Measurements from ENCODE around the gene SFT2D2. TPM values are rescaled to one million over a fixed set of nuclear protein-coding genes. Genes with fewer than 3 reads are reported as not detected.

SFT2D2 gene
- total RNA-seq, 2 experiments from 2014 or later = 33.1 to 35.3 TPM

DNA sequence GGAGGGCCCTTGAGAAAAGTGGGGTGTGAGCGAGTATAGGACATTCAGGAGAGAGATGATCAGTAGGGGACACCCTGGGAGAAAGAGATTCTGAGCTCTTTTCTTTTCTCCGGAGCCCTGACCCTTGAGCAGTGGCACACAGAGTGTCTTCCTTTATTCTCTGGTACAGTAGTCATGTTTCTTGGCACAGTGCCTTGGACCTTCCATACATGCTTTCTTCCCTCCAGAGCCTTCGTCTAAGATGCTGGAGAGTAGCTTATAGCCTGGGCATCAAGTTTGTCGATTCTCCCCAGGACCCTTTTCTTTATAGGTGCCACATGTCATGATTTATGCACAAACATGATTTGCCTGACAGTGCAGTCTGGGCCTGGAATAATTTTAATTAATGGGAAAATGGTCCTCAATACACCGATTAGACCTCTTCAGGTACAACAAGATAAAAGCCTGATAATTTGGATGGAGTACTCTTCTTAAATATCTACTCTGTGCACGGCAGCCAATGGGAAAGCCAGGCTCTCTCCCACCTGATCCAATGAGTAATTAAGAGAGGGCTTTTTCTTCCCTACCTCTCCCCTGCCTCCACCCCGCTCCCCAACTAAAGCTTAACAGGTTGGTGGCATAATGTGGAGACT, 54.6 kb downstream of the SFT2D2 start, which contains the start of gene TBX19:
TBX19 (plus strand) TSS at position 582 of the 632 bp plus-strand sequence. CDS start 214 bp downstream, outside the sequence.
- Mint-ChIP-seq H3K36me3 (ENCODE audit: low read depth) (peaks cover 6% of the 10 kb centered on the region), H3K9me3 (peaks cover 3% of the 10 kb centered on the region), H3K27ac (no peak within 1 kb of the TSS), H3K4me1 (ENCODE audit: low read depth) (peaks cover 8% of the 10 kb centered on the region), H3K27me3 (ENCODE audit: low read depth) (no peaks in the 10 kb centered on the region), H3K4me3 (no peak within 1 kb of the TSS)
- DNase-seq = no peak
- intact Hi-C loops (cut with micrococcal nuclease) = no loop called here
- CTCF ChIA-PET = interaction anchor here (1.7 kb wide), 1 partner anchor 198 kb away, joined by 6 read pairs; no protein-coding TSS in a partner anchor

DNA sequence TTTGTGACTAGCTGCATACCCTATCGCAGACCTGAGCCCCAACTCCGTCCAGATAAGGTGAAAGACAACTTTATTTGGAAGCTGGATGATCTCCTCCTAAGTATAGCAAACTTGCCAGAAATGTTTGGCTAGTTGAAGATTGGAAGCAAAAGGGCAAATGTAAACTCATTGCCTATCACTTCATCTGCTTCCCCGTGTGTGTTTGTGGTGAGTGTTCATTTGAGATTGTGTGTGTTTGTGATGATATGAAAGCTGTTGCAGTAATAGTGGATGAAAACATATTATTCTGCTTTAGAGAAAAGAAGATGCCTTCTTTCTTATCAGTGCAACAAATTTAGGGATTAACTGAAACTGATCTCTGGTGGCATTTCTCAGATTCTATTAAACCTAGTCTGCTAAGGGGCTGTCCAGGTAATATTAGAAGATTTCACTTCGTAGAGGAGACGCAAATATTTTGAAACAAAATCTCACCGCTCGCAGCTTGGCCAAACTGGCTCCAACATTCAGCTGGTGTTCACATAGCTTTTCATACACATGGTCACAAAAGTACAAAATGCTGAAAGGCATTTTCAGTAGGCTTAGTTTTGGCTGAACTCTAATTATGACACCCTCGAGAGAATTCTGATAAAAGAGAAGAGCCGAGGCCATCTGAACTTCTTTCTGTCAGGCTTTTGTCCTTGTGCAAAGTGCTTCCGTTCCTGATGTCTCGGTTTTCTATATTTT, 56.0 kb downstream of the SFT2D2 start:
- CTCF ChIA-PET = no interaction called here
- intact Hi-C loops (cut with micrococcal nuclease) = no loop called here
- peaks cover 12% of the 10 kb centered on the region for H3K4me1 Mint-ChIP-seq (ENCODE audit: low read depth)
- no peak for DNase-seq
- no peaks in the 10 kb centered on the region for H3K9me3 Mint-ChIP-seq
- H3K36me3 Mint-ChIP-seq (ENCODE audit: low read depth) = peaks cover 4% of the 10 kb centered on the region
- no peak overlapping the region for H3K27ac Mint-ChIP-seq
- no peak overlapping the region for H3K4me3 Mint-ChIP-seq
- H3K27me3 Mint-ChIP-seq (ENCODE audit: low read depth) = no peaks in the 10 kb centered on the region

DNA sequence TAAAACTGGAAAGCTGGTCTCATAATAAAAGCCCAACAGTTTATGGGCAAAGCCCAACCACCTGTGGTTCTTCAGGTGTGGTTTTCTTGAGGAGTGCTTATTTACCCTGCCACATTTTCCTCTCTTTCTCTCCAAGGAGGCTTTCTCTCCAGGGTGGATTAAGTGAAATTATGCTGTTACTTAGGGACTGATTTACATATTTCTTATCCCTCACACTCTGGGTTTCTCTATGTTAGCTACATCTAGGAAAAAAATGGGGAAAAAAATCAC, 59.7 kb downstream of the SFT2D2 start:
- CTCF ChIA-PET = no interaction called here
- intact Hi-C loops (cut with micrococcal nuclease) = loop anchor here (5.0 kb wide), 1 partner anchor 48 kb away; no protein-coding TSS in a partner anchor
- peaks cover 20% of the 10 kb centered on the region for H3K4me1 Mint-ChIP-seq (ENCODE audit: low read depth)

DNA sequence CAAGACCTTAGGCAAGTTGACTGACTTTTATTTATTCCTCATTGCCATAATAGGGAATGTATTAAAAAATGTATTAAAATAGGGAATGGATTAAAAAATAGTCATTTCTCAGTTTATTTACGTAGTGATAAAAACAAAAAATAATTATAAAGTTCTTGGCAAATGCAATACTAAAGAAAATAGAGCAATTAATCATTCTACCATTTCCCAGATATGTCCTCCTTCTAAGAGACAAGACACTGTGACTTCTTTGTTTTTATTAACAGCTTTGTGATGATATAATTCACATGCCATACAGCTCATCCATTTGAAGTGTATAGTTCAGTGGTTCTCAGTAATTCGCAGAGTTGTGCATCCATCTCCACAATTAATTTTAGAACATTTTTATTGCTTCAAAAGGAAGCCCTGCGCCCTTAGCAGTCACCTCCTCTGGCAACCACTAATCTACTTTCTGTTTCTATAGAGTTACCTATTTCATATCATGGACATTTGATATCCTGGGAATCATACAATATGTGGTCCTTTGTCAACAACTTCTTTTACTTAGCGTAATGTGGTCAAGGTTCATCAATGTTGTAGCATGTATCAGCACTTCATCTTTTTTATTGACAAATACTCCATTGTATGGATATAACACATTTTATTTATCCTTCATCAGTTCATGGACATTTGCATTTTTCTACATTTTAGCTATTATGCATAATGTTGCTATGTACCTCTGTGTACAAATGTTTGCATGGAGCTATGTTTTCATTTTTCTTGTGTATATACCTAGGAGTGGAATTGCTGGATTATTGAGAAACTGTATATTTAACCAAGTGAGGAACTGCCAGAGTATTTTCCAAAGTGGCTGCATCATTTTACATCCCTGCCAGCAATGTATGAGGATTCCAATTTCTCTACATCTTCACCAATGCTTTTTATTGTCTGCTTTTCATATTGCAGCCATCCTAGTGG, 60.4 kb downstream of the SFT2D2 start:
- no peaks in the 10 kb centered on the region for H3K9me3 Mint-ChIP-seq
- H3K36me3 Mint-ChIP-seq (ENCODE audit: low read depth) = no peaks in the 10 kb centered on the region
- no peaks in the 10 kb centered on the region for H3K27me3 Mint-ChIP-seq (ENCODE audit: low read depth)
- no peak overlapping the region for H3K4me3 Mint-ChIP-seq
- intact Hi-C loops (cut with micrococcal nuclease) = loop anchor here (5.0 kb wide), 1 partner anchor 49 kb away; no protein-coding TSS in a partner anchor
- CTCF ChIA-PET = interaction anchor here (1.4 kb wide), 1 partner anchor 57 kb away, joined by 8 read pairs; no protein-coding TSS in a partner anchor
- no peak overlapping the region for H3K27ac Mint-ChIP-seq
- DNase-seq = no peak
- peaks cover 20% of the 10 kb centered on the region for H3K4me1 Mint-ChIP-seq (ENCODE audit: low read depth)

More for the DNA sequence above, 59.7 kb downstream of the SFT2D2 start:
- Mint-ChIP-seq H3K9me3 (no peaks in the 10 kb centered on the region), H3K27me3 (ENCODE audit: low read depth) (no peaks in the 10 kb centered on the region), H3K36me3 (ENCODE audit: low read depth) (no peaks in the 10 kb centered on the region), H3K4me3 (no peak overlapping the region), H3K27ac (no peak overlapping the region)
- no peak for DNase-seq

DNA sequence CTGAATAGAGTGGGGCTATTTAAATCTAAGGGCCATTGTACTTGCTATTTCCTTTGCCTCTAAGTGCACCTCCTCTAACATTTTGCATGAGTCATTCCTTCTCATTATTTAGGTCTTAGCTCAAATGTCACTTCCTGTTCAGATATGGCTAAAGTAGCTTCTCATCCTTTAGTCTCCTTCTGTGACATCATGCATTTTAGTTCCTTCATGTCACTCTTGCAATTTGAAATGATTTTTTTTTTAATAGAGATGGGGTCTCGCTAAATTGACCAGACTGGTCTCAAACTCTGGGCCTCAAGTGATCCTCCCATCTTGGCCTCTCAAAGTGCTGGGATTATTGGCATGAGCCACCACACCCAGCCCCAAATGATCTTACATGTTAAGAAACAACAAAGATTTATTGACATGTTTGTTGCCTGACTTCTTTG, 61.4 kb downstream of the SFT2D2 start:
- no peak for DNase-seq
- Mint-ChIP-seq H3K9me3 (no peaks in the 10 kb centered on the region), H3K36me3 (ENCODE audit: low read depth) (no peaks in the 10 kb centered on the region), H3K27me3 (ENCODE audit: low read depth) (no peaks in the 10 kb centered on the region), H3K4me1 (ENCODE audit: low read depth) (peaks cover 20% of the 10 kb centered on the region), H3K27ac (no peak overlapping the region), H3K4me3 (no peak overlapping the region)
- CTCF ChIA-PET = interaction anchor here (1.4 kb wide), 1 partner anchor 56 kb away, joined by 8 read pairs; no protein-coding TSS in a partner anchor
- intact Hi-C loops (cut with micrococcal nuclease) = loop anchor here (5.0 kb wide), 1 partner anchor 50 kb away; no protein-coding TSS in a partner anchor

DNA sequence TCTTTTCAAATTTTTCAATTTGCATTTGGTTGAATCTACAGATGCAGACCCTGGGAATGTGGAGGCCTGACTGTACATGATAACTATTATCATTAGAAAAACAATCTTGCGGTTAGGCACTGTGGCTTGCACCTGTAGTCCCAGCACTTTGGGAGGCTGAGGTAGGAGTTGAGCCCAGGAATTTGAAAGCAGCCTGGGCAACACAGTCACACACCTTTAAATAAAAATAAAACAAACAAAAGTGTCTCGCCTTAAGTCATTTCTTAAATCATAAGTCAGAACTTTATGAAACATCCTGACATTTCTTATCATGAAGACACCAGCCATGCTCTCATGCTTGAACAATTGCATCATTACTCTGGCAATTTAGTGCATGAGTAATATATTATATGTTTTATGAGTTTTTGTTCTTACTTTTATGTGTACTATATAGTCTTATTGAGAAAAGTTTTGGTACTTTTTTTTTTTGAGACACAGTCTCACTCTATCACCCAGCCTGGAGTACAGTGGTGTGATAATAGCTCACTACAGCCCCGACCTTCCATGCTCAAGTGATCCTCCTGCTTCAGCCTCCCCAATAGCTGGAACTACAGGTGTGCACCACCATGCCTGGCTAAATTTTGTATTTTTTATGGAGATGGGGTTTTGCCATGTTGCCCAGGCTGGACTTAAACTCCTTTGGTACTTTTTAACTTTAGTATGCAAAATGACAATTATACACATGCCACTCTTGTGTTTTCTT, 62.7 kb downstream of the SFT2D2 start:
- no peak overlapping the region for H3K27ac Mint-ChIP-seq
- no peaks in the 10 kb centered on the region for H3K36me3 Mint-ChIP-seq (ENCODE audit: low read depth)
- peaks cover 20% of the 10 kb centered on the region for H3K4me1 Mint-ChIP-seq (ENCODE audit: low read depth)
- CTCF ChIA-PET = no interaction called here
- H3K9me3 Mint-ChIP-seq = no peaks in the 10 kb centered on the region
- intact Hi-C loops (cut with micrococcal nuclease) = loop anchor here (5.0 kb wide), 1 partner anchor 51 kb away; no protein-coding TSS in a partner anchor
- H3K4me3 Mint-ChIP-seq = no peak overlapping the region
- no peak for DNase-seq
- H3K27me3 Mint-ChIP-seq (ENCODE audit: low read depth) = no peaks in the 10 kb centered on the region

DNA sequence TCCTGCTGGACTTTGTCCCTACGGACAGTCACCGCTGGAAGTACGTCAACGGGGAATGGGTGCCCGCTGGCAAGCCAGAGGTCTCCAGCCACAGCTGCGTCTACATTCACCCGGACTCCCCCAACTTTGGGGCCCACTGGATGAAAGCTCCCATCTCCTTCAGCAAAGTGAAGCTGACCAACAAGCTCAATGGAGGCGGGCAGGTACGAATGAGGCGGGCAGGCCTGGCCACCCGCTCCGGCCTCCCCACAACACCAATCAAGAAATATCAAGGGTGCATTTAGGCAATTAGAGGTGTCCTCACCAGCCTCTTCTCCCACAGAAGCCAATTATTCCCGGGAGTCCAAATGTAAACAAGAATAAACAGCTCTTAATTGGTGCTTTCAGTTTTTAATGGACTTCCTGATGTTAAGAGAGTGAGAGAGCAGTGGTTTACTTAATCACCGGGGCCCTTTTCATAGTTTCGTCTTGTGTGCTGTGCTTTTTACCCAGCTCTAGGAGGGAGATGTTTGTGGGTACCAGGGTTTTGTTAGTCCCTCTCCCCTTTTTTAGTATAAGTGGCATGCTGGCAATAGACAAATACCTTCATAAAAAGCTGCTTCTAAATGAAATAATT, 65.5 kb downstream of the SFT2D2 start:
- H3K27me3 Mint-ChIP-seq (ENCODE audit: low read depth) = no peaks in the 10 kb centered on the region
- no peak overlapping the region for H3K27ac Mint-ChIP-seq
- CTCF ChIA-PET = interaction anchor here (0.8 to 1.1 kb wide), 2 partner anchors 56 to 130 kb away, joined by 3 to 4 read pairs; no protein-coding TSS in a partner anchor
- H3K4me1 Mint-ChIP-seq (ENCODE audit: low read depth) = peaks cover 11% of the 10 kb centered on the region
- H3K9me3 Mint-ChIP-seq = no peaks in the 10 kb centered on the region
- H3K36me3 Mint-ChIP-seq (ENCODE audit: low read depth) = peaks cover 1% of the 10 kb centered on the region
- intact Hi-C loops (cut with micrococcal nuclease) = no loop called here
- no peak for DNase-seq
- H3K4me3 Mint-ChIP-seq = no peak overlapping the region

DNA sequence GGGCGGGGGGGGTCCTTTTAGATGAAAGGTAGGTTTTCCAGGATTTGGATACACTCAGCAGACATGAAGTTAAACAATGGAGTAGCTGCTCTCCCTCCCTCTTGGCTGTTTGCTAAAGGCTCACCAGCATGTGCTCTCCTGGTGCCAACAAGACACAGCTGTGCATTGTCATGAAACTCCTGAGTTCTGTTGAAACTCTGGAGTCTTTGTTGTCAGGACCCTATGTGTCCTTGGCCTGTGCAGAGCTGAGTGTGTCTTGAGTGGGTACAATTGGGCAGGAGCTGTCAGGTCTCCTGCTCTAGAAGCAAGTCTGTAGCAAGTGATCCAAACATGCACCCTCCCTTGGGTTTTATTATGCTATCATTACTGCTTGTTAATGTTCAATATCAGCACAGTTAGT, 67.6 kb downstream of the SFT2D2 start:
- Mint-ChIP-seq H3K27me3 (ENCODE audit: low read depth) (no peaks in the 10 kb centered on the region), H3K27ac (no peak overlapping the region), H3K36me3 (ENCODE audit: low read depth) (peaks cover 1% of the 10 kb centered on the region), H3K4me3 (no peak overlapping the region), H3K9me3 (no peaks in the 10 kb centered on the region), H3K4me1 (ENCODE audit: low read depth) (no peaks in the 10 kb centered on the region)
- CTCF ChIA-PET = no interaction called here
- DNase-seq = no peak
- intact Hi-C loops (cut with micrococcal nuclease) = no loop called here

DNA sequence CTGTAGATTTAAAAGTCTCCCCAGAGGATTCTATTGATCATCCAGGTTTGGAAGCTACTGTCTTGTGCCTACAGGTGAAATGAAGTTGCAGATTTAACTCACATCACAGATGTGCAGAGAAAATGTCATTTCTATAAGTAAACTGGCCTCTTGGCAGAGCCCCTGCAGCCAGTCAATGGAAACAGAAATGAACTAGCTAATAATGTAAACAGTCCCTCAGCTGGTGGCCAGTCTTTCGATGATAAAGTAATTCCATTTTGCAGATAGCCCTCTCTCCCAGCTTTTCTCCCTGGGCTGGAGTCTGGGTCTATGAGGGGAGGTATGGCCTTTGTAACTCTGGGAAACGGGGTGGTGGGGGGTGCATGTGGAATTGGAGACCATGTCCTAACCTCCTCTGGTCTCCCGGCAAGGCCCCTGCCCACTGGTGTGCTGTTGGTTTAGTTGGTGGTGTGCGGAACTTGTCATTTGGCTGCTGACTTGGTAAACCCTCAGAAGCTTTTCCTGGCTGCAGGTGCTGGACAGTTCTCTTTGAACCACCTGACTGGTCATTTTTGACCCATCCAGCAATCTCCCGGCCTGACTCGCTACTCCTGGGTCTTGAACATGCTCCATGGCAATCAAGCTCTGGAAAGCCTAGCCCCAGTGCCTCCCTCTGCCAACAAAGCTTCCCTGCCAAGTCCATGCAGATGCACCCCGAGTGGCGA, 69.8 kb downstream of the SFT2D2 start:
- intact Hi-C loops (cut with micrococcal nuclease) = no loop called here
- CTCF ChIA-PET = interaction anchor here (0.8 kb wide), 1 partner anchor 209 kb away, joined by 6 read pairs; no protein-coding TSS in a partner anchor
- H3K36me3 Mint-ChIP-seq (ENCODE audit: low read depth) = peaks cover 1% of the 10 kb centered on the region
- no peaks in the 10 kb centered on the region for H3K9me3 Mint-ChIP-seq
- no peak overlapping the region for H3K27ac Mint-ChIP-seq
- DNase-seq = no peak
- H3K4me3 Mint-ChIP-seq = no peak overlapping the region
- no peaks in the 10 kb centered on the region for H3K4me1 Mint-ChIP-seq (ENCODE audit: low read depth)
- H3K27me3 Mint-ChIP-seq (ENCODE audit: low read depth) = no peaks in the 10 kb centered on the region

DNA sequence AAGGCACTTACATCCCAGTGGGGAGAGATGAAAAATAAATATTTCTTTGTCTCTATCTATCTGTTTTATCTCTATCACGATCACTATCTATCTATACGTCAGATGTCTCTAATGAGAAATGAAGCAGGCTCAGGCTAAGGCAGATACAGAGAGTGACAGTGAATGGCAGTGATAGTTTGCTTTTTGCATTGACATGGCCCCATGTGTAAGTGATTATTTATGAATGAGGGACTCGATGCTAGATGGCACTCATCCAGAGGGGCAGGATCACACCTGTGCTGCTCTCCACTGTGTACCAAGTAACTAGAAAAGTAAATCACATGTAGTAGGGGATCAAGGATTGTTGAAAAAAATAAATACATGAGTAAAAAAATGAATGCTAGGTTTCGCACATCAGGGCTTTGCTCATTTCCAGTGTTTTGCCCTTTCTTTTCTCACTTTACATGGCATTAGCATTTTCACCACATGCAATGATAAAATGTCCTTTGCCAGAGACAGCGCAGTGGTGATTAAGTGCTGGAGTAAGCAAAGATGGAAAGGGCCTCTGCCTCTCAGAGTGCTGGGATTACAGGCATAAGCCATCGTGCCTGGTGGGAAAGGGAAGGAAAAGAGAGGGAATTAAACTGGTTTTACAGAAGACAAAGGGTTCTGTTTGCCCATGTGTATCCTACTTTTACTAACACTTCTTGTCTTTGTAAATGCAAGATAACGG, 71.4 kb downstream of the SFT2D2 start:
- H3K36me3 Mint-ChIP-seq (ENCODE audit: low read depth) = peaks cover 1% of the 10 kb centered on the region
- no peak for DNase-seq
- no peaks in the 10 kb centered on the region for H3K9me3 Mint-ChIP-seq
- CTCF ChIA-PET = no interaction called here
- intact Hi-C loops (cut with micrococcal nuclease) = no loop called here
- no peak overlapping the region for H3K27ac Mint-ChIP-seq
- no peak overlapping the region for H3K4me3 Mint-ChIP-seq
- H3K4me1 Mint-ChIP-seq (ENCODE audit: low read depth) = no peaks in the 10 kb centered on the region
- no peaks in the 10 kb centered on the region for H3K27me3 Mint-ChIP-seq (ENCODE audit: low read depth)
